Activated CD8-positive, alpha-beta T cell treated with anti-CD3 and anti-CD28 coated beads, Interleukin-2, amount 10 ng/mL, durations not matched to agents 7 days and 5 days (primary cell): ENCODE results near the gene EMP3. TPM values are rescaled to one million over a fixed set of nuclear protein-coding genes. Genes with fewer than 3 reads are reported as not detected.
A peak's percentile ranks its signal among the peaks of the same experiment; 100 is the strongest.

Source experiments
- ATAC-seq: fragments of 150-1000 bp; cut with Tn5 transposase; one replicate; pipeline ENCODE4 v1.10.0; 2021; ENCODE audit warnings: moderate library complexity
- CTCF ChIA-PET: fragments of 350-600 bp; sonication (Branson Sonifier 250); formaldehyde crosslinking; loops from one replicate; lab custom pipeline; 2021; ENCODE audit warnings: antibody characterized with exemption; lab: Charles Lee
- POLR2A ChIA-PET: fragments of 350-600 bp; sonication (Branson Sonifier 250); formaldehyde crosslinking; loops from one replicate; lab custom pipeline; 2021; ENCODE audit warnings: antibody characterized with exemption; lab: Charles Lee
- DNase-seq: peaks from one replicate; pipeline ENCODE4 v3.0.0-alpha.2; 2020
- H3K27ac Mint-ChIP-seq: one replicate; pipeline ENCODE4 v1.8.0; 2021; ENCODE audit warnings: mild to moderate bottlenecking, mixed read lengths
- H3K27me3 Mint-ChIP-seq: one replicate; pipeline ENCODE4 v1.8.0; 2021; ENCODE audit warnings: low read depth, mixed read lengths
- H3K36me3 Mint-ChIP-seq: one replicate; pipeline ENCODE4 v1.8.0; 2021; ENCODE audit warnings: low read depth, mixed read lengths
- H3K4me1 Mint-ChIP-seq: one replicate; pipeline ENCODE4 v1.8.0; 2021; ENCODE audit warnings: low read depth, mixed read lengths
- H3K4me3 Mint-ChIP-seq: one replicate; pipeline ENCODE4 v1.8.0; 2021; ENCODE audit warnings: mild to moderate bottlenecking, mixed read lengths
- H3K9me3 Mint-ChIP-seq: one replicate; pipeline ENCODE4 v1.8.0; 2022; ENCODE audit warnings: mixed read lengths; ENCODE audit not compliant: insufficient read depth
- total RNA-seq, 2 experiments: library from RNA; stranded (reverse); gene quantifications; one replicate each; pipeline ENCODE4 v1.2.3, GENCODE V29; 2021

EMP3 gene
- total RNA-seq, 2 experiments from 2014 or later: 300 to 320 TPM

DNA sequence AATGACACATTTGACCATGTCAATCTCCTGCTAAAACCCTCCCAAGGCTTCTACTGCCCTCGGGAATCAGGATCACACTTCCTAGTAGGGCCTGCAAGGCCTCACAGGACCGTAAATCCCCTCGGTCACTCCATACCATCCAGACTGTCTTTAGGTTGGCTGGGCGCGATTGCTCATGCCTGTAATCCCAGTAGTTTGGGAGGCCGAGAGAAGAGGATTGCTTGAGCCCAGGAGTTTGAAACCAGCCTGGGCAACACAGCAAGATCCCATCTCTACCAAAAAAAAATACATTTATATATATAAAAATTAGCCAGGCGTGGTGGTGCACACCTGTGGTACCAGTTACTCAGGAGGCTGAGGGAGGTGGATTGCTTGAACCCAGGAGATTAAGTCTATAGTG lies 23.4 kb downstream of the EMP3 start:
- POLR2A ChIA-PET: no interaction called here
- DNase-seq (no peak), ATAC-seq (no peak)
- Mint-ChIP-seq H3K27ac (no peak overlapping the region), H3K9me3 (no peaks in the 10 kb centered on the region), H3K4me3 (no peak overlapping the region), H3K36me3 (no peaks in the 10 kb centered on the region), H3K27me3 (no peaks in the 10 kb centered on the region), H3K4me1 (peaks cover 6% of the 10 kb centered on the region)
- CTCF ChIA-PET: no interaction called here

DNA sequence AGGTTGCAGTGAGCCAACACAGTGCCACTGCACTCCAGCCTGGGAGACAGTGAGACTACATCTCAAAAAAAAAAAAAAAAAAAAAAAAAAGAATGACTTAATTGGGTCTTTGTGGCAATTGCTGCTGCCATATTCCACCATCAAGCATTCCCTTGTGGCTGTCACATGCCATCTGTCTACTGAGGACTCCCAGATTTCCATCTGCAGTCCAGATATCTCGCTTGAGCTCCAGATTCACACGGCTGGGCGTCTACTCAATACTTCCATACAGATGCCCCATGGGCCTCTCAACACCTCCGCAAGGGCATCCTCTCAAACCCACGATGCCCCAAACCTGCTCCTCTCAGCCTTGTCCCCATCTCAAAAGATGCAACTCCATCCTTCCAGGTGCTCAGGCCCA lies 25.5 kb downstream of the EMP3 start:
- no peaks in the 10 kb centered on the region for H3K27me3 Mint-ChIP-seq
- DNase-seq: no peak
- ChIA-PET POLR2A (interaction anchor here (1.3 kb wide), 1 partner anchor 13 kb away, joined by 5 read pairs; the partner anchor contains the start of genes SYNGR4 and TMEM143), CTCF (interaction anchor here (0.7 to 2.6 kb wide), 11 partner anchors 10 to 233 kb away, joined by 3 to 17 read pairs (median 4); partner anchors contain the start of genes SYNGR4 and TMEM143)
- H3K4me1 Mint-ChIP-seq: peaks cover 6% of the 10 kb centered on the region
- H3K9me3 Mint-ChIP-seq: no peaks in the 10 kb centered on the region
- no peak overlapping the region for H3K4me3 Mint-ChIP-seq
- H3K27ac Mint-ChIP-seq: no peak overlapping the region
- no peaks in the 10 kb centered on the region for H3K36me3 Mint-ChIP-seq
- ATAC-seq: no peak

DNA sequence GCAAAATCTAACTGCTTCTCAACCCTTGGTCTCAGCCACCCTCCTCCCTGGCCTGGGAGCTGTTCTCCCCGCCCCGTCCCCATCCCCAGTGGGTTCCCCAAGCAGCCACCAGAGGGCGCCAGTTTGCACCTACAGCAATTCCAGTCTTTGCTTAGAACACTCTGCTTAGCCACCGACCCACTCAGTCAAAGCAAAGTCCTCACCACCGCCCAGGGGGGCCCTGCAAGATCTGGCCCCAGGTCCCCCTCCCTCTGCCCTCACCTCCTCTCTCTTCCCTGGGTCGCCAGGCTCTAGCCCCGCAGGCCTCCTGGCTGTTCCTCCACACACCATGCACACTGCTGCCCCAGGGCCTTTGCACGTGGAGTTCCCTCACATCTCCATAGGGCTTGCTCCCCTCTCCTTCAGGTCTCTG lies 26.0 kb downstream of the EMP3 start:
- DNase-seq (peak; percentile 88), ATAC-seq (peak; percentile 99)
- Mint-ChIP-seq H3K4me1 (peaks cover 6% of the 10 kb centered on the region), H3K27me3 (no peaks in the 10 kb centered on the region), H3K4me3 (no peak overlapping the region), H3K9me3 (no peaks in the 10 kb centered on the region), H3K36me3 (no peaks in the 10 kb centered on the region), H3K27ac (no peak overlapping the region)
- CTCF ChIA-PET: interaction anchor here (0.7 to 2.6 kb wide), 11 partner anchors 10 to 233 kb away, joined by 3 to 17 read pairs (median 4); partner anchors contain the start of genes SYNGR4 and TMEM143
- POLR2A ChIA-PET: interaction anchor here (1.3 kb wide), 1 partner anchor 12 kb away, joined by 5 read pairs; the partner anchor contains the start of genes SYNGR4 and TMEM143

DNA sequence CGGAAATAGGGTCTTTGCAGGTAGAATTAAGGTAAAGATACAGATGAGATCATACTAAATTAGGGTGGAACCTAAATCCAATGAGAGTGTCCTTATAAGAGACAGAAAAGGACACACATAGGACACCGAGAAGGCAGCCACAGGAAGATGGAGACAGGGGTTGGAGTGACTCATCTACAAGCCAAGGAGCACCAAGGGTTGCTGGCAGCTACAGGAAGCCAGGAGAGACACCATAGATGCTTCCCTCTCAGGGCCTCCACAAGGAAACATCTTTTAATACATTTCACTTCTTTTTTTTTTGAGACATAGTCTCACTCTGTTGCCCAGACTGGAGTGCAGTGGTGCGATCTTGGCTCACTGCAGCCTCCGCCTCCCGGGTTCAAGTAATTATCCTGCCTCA lies 28.3 kb downstream of the EMP3 start:
- DNase-seq (no peak), ATAC-seq (no peak)
- no peaks in the 10 kb centered on the region for H3K9me3 Mint-ChIP-seq
- no peak overlapping the region for H3K27ac Mint-ChIP-seq
- H3K4me3 Mint-ChIP-seq: no peak overlapping the region
- H3K36me3 Mint-ChIP-seq: peaks cover 4% of the 10 kb centered on the region
- ChIA-PET POLR2A (interaction anchor here (0.6 kb wide), 1 partner anchor 246 kb away, joined by 3 read pairs; no protein-coding TSS in a partner anchor), CTCF (interaction anchor here (0.7 to 1.7 kb wide), 2 partner anchors 10 to 19 kb away, joined by 3 to 7 read pairs; partner anchors contain the start of genes SYNGR4 and TMEM143)
- no peaks in the 10 kb centered on the region for H3K27me3 Mint-ChIP-seq
- peaks cover 6% of the 10 kb centered on the region for H3K4me1 Mint-ChIP-seq

DNA sequence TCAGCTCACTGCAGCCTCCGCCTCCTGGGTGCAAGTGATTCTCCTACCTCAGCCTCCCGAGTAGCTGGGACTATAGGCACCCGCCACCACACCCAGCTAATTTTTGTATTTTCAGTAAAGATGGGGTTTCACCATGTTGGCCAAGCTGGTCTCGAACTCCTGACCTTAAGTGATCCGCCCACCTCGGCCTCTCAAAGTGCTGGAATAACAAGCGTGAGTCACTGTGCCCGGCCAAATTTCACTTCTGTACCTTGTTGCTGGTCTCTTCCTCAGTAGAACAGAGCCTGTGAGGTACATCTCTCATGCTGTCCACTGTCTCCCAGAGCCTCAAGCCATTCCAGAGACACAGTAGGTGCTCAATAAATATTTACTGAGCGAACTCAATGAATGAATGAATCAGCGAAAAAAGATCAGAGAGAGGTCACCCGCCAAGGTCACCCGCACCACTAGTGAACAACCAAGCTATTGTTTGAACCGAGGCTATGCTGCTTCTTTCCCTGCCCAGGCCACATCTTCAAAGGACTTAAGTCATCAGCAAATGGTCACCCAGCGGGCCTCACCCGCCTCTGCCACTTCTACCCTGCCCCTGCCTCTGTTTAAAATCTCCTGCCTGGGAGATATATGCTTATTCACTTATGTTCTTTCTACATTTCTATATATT lies 29.1 kb downstream of the EMP3 start:
- no peak overlapping the region for H3K4me3 Mint-ChIP-seq
- H3K27ac Mint-ChIP-seq: no peak overlapping the region
- ATAC-seq (no peak), DNase-seq (no peak)
- H3K36me3 Mint-ChIP-seq: peaks cover 8% of the 10 kb centered on the region
- ChIA-PET CTCF (interaction anchor here (0.7 to 1.7 kb wide), 2 partner anchors 10 to 20 kb away, joined by 3 to 7 read pairs; partner anchors contain the start of genes SYNGR4 and TMEM143), POLR2A (no interaction called here)
- peaks cover 6% of the 10 kb centered on the region for H3K4me1 Mint-ChIP-seq
- H3K27me3 Mint-ChIP-seq: no peaks in the 10 kb centered on the region
- no peaks in the 10 kb centered on the region for H3K9me3 Mint-ChIP-seq

DNA sequence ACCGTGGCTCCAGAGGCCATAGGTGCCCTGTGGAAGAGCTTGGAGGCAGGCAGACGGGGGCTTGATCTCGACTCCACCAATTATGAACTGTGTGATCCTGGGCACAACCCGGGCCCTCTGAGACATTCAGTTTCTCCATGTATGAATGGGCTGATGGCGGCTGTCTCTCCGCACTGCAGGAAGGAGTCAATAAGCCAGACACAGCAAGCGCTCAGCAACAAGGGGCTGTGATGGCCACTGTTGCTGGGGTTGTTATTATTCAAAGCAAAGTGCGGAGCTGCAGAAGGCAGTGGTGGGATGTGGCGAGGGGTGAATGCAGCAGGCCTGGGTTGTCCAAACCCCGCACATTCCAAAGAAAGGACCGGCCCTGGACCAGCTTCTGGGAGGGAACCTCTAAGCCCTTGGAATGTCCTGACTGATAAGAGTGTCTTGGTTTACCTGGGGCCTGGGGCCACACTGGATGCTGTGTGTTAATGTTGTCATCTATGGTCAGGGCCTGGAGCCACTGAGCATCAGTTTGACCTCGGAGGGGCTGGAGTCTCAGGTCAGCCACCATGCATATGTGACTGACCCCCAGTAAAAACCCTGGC lies 30.1 kb downstream of the EMP3 start:
- CTCF ChIA-PET: no interaction called here
- no peaks in the 10 kb centered on the region for H3K27me3 Mint-ChIP-seq
- no peak overlapping the region for H3K4me3 Mint-ChIP-seq
- H3K4me1 Mint-ChIP-seq: peaks cover 6% of the 10 kb centered on the region
- ATAC-seq: no peak
- no peaks in the 10 kb centered on the region for H3K9me3 Mint-ChIP-seq
- peaks cover 10% of the 10 kb centered on the region for H3K36me3 Mint-ChIP-seq
- DNase-seq: no peak
- POLR2A ChIA-PET: no interaction called here
- H3K27ac Mint-ChIP-seq: no peak overlapping the region

DNA sequence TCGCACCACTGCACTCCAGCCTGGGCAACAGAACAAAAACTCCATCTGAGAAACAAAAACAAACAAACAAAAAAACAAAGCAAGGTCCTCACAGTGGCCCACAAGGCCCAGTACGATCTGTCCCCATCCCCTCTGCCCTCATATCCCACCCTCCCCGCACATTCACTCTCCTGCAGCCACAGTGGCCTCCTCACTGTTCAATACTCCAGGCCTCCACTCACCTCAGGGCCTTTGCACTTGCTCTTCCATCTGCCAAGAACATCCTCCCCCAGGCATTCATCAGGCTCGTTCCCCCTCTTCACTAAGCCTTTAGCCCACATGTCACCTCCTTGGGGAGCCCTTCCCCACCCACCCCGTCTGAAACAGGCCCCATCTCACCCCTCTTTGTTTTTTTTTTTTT lies 33.8 kb downstream of the EMP3 start:
- Mint-ChIP-seq H3K27ac (no peak overlapping the region), H3K9me3 (no peaks in the 10 kb centered on the region), H3K4me3 (no peak overlapping the region), H3K4me1 (peaks cover 8% of the 10 kb centered on the region), H3K27me3 (no peaks in the 10 kb centered on the region), H3K36me3 (peaks cover 13% of the 10 kb centered on the region)
- ChIA-PET POLR2A (no interaction called here), CTCF (no interaction called here)
- no peak for ATAC-seq
- DNase-seq: no peak

DNA sequence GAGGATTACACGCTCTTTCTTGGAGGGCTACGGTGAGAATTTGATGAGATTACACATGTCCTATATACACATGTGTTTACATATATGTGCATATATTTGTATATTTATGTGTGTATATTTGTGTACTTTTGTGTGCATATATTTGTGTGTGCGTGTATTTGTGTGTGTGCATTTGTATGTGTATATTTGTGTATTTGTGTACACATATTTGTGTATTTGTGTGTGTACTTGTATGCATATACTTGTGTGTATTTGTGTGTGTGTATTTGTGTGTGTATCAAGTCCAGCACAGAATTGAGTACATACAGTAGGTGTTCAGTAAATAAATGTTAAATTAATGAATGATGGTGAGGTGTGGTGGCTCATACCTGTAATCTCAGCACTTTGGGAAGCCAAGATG lies 36.6 kb downstream of the EMP3 start:
- DNase-seq (no peak), ATAC-seq (no peak)
- POLR2A ChIA-PET: interaction anchor here (1.0 kb wide), 1 partner anchor 40 kb away, joined by 3 read pairs; a partner anchor contains a TSS
- Mint-ChIP-seq H3K27me3 (no peaks in the 10 kb centered on the region), H3K36me3 (peaks cover 13% of the 10 kb centered on the region), H3K4me3 (no peak overlapping the region), H3K27ac (no peak overlapping the region), H3K9me3 (no peaks in the 10 kb centered on the region), H3K4me1 (peaks cover 21% of the 10 kb centered on the region)
- CTCF ChIA-PET: interaction anchor here (1.5 to 3.5 kb wide), 3 partner anchors 28 to 71 kb away, joined by 5 to 43 read pairs (median 25); partner anchors contain the start of gene KDELR1

DNA sequence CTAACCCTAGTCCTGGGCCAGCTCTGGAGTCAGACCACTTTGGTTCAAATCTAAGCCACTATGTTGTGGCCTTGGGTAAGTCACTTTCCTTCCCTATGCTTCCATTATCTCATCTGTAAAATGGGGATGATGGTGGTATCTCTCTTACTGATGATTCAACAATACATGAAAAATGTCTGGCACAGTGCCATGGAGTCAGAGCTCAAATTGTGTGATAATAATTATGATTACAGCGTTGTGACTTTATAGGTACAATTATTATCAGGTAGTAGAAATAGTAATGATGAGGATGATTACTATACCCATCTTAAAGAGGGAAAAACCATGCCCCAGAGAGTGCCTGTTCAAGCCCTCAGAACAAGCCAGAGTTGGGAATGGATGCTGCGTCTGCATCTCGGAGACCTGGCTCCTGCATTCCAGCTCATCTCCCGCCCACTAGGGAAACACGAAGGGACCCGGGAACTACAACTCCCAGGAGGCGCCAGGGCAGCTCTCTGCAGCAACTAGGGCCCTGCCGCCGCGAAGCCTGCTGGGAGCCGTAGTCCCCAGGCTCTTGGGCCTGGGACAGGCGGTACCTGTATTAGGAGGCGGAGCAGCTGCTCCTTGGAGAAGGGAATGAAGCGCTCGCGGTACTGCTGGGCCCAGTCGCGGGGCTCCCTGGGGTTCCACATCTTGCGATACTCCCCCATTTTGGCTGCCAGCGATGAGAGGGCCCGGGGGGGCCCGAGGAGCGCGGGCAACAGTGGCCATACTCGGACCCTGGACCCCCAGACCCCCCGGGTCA lies 37.6 kb downstream of the EMP3 start:
- no peaks in the 10 kb centered on the region for H3K27me3 Mint-ChIP-seq
- DNase-seq (peak; percentile 93), ATAC-seq (peak; percentile 72)
- no peaks in the 10 kb centered on the region for H3K9me3 Mint-ChIP-seq
- peak overlapping the region; percentile 97 for H3K27ac Mint-ChIP-seq
- peaks cover 21% of the 10 kb centered on the region for H3K4me1 Mint-ChIP-seq
- CTCF ChIA-PET: interaction anchor here (0.8 to 3.5 kb wide), 12 partner anchors 11 to 246 kb away, joined by 3 to 43 read pairs (median 6); partner anchors contain the start of genes GRWD1 and KDELR1
- H3K36me3 Mint-ChIP-seq: peaks cover 13% of the 10 kb centered on the region
- POLR2A ChIA-PET: interaction anchor here (0.8 to 2.4 kb wide), 7 partner anchors 12 to 118 kb away, joined by 3 to 10 read pairs (median 5); partner anchors contain the start of gene KDELR1
- peak overlapping the region; percentile 86 for H3K4me3 Mint-ChIP-seq

DNA sequence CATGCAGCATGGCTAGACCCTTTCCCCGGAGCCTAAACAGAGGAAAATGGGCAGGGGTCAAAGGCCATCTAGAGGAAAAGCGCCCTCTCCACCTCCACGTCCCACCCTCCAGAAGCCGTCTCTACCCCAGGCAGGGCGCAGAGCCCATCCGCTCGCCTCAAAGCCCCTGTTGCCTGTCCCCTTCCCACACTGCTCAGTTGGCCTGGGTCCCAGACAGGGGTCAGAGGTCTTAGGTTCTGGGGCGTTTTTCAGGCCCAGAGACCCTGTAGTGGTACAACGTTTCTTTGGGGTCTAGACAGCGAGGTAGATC lies 38.1 kb downstream of the EMP3 start:
- ATAC-seq (peak; percentile 12), DNase-seq (no peak)
- Mint-ChIP-seq H3K4me1 (peaks cover 21% of the 10 kb centered on the region), H3K36me3 (peaks cover 11% of the 10 kb centered on the region), H3K27ac (peak overlapping the region; percentile 97), H3K27me3 (no peaks in the 10 kb centered on the region), H3K4me3 (peak overlapping the region; percentile 86), H3K9me3 (no peaks in the 10 kb centered on the region)
- ChIA-PET POLR2A (interaction anchor here (0.6 to 2.4 kb wide), 11 partner anchors 10 to 124 kb away, joined by 3 to 15 read pairs (median 5); partner anchors contain the start of gene KDELR1), CTCF (interaction anchor here (0.9 to 3.5 kb wide), 13 partner anchors 12 to 246 kb away, joined by 3 to 43 read pairs (median 6); partner anchors contain the start of genes GRWD1 and KDELR1)
